HEK293 (cell line): ENCODE data around the gene PRR14L.

Experiments used
- KLF10 ChIP-seq: fragments of 450-650 bp; IDR thresholded peaks from 2 replicates; pipeline ENCODE4 v1.5.1; 2018; ENCODE audit warnings: missing biosample characterization, mild to moderate bottlenecking, missing genetic modification characterization
- YY1 ChIP-seq: fragments of 450-650 bp; formaldehyde crosslinking; IDR thresholded peaks from 2 replicates; pipeline ENCODE4 v1.5.1; 2018; ENCODE audit warnings: missing biosample characterization, missing genetic modification characterization
- ZNF24 ChIP-seq: fragments of 450-650 bp; formaldehyde crosslinking; IDR thresholded peaks from 2 replicates; pipeline ENCODE4 v1.5.1; 2016; ENCODE audit warnings: missing biosample characterization, missing genetic modification characterization
- TF ChIP-seq, protein P1 (sequence below): fragments of 450-650 bp; formaldehyde crosslinking; IDR thresholded peaks from 2 replicates; pipeline ENCODE4 v1.5.1; 2016; ENCODE audit warnings: missing biosample characterization, missing genetic modification characterization
- TF ChIP-seq, protein P2 (sequence below): fragments of 450-650 bp; formaldehyde crosslinking; IDR thresholded peaks from 2 replicates; pipeline ENCODE4 v1.5.1; 2017; ENCODE audit warnings: missing biosample characterization, mild to moderate bottlenecking, missing genetic modification characterization, moderate library complexity

- TF ChIP-seq KLF10 (no peak), YY1 (no peak), ZNF24 (tag by site-specific recombination) (no peak)
- TF ChIP-seq, protein P1, sequence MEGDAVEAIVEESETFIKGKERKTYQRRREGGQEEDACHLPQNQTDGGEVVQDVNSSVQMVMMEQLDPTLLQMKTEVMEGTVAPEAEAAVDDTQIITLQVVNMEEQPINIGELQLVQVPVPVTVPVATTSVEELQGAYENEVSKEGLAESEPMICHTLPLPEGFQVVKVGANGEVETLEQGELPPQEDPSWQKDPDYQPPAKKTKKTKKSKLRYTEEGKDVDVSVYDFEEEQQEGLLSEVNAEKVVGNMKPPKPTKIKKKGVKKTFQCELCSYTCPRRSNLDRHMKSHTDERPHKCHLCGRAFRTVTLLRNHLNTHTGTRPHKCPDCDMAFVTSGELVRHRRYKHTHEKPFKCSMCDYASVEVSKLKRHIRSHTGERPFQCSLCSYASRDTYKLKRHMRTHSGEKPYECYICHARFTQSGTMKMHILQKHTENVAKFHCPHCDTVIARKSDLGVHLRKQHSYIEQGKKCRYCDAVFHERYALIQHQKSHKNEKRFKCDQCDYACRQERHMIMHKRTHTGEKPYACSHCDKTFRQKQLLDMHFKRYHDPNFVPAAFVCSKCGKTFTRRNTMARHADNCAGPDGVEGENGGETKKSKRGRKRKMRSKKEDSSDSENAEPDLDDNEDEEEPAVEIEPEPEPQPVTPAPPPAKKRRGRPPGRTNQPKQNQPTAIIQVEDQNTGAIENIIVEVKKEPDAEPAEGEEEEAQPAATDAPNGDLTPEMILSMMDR (tag by site-specific recombination), result no peak
- TF ChIP-seq, protein P2, sequence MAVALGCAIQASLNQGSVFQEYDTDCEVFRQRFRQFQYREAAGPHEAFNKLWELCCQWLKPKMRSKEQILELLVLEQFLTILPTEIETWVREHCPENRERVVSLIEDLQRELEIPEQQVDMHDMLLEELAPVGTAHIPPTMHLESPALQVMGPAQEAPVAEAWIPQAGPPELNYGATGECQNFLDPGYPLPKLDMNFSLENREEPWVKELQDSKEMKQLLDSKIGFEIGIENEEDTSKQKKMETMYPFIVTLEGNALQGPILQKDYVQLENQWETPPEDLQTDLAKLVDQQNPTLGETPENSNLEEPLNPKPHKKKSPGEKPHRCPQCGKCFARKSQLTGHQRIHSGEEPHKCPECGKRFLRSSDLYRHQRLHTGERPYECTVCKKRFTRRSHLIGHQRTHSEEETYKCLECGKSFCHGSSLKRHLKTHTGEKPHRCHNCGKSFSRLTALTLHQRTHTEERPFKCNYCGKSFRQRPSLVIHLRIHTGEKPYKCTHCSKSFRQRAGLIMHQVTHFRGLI (tag by site-specific recombination), result no peak
These were observed 95.5 kb downstream of the PRR14L start for GRCh38 chr22:31654408-31654807.
